ENCODE data around the gene MAP4K2. TPM values are rescaled to one million over a fixed set of nuclear protein-coding genes. Genes with fewer than 3 reads are reported as not detected.
A peak's percentile ranks its signal among the peaks of the same experiment; 100 is the strongest.

Gene MAP4K2
- total and polyA plus RNA-seq, 9 of the 15 experiments (the other 6 are each of a cell fraction or from before 2014, with no cell fraction given): 0.13 to 14.5 (median 7.3) TPM

DNA sequence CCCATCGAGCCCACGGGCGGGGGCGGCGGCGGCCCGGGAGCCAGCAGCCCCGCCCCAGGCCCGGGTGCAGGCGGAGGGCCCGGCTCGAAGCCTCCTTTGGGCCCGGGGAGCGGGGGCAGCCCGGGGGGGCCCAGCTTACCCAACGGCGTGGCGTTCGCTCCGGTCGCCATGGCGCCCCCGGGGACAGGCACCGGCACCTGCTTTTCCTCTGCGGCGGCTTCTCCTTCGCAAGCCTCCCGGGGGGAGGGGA, 24.9 kb downstream of the MAP4K2 start (continued):
- TF ChIP-seq SRSF9 (IDR thresholded peaks at IDR 0.05; ENCODE audit: borderline replicate concordance, low read depth, low read length) (no peak), ZNF212 (CRISPR knock-in tag; IDR thresholded peaks at IDR 0.05) (no peak), KAT7 (CRISPR knock-in tag; IDR thresholded peaks at IDR 0.05; ENCODE audit: borderline replicate concordance) (0 out of 2 replicates have a peak, but pooled peaks have one; percentile 92), ZNF586 (CRISPR knock-in tag; conservative IDR thresholded peaks at IDR 0.05) (no peak), RFX7 (CRISPR knock-in tag; IDR thresholded peaks at IDR 0.05) (no peak), L3MBTL2 (IDR thresholded peaks at IDR 0.05) (peak; percentile 53; the same call in 1 of the 2 replicates), CBFB (CRISPR knock-in tag; IDR thresholded peaks at IDR 0.05) (no peak), HMG20B (CRISPR knock-in tag; IDR thresholded peaks at IDR 0.05) (no peak), ZBTB1 (CRISPR knock-in tag; IDR thresholded peaks at IDR 0.05; ENCODE audit: borderline replicate concordance, low read depth) (peak; percentile 53; the same call in 1 of the 2 replicates), TGIF2 (CRISPR knock-in tag; IDR thresholded peaks at IDR 0.05) (peak; percentile 51; the same call in 1 of the 2 replicates), ZFP30 (CRISPR knock-in tag; IDR thresholded peaks at IDR 0.05; ENCODE audit: borderline replicate concordance) (no peak), SMAD3 (CRISPR knock-in tag; conservative IDR thresholded peaks at IDR 0.05) (no peak), SFPQ (IDR thresholded peaks at IDR 0.05; ENCODE audit: low read depth, low read length) (no peak), KLF1 (tag; IDR thresholded peaks at IDR 0.05) (no peak), NFIC (IDR thresholded peaks at IDR 0.05) (peak; percentile 22; the same call in 1 of the 2 replicates), IFI16 (CRISPR knock-in tag; IDR thresholded peaks at IDR 0.05) (no peak), HDAC3 (IDR thresholded peaks at IDR 0.05; ENCODE audit: borderline replicate concordance, partially characterized antibody) (no peak), CXXC5 (CRISPR knock-in tag; IDR thresholded peaks at IDR 0.05) (no peak), NBN (IDR thresholded peaks at IDR 0.05; ENCODE audit: low read depth) (no peak), HOXB6 (CRISPR knock-in tag; IDR thresholded peaks at IDR 0.05; ENCODE audit: borderline replicate concordance) (no peak), ZNF224 (CRISPR knock-in tag; IDR thresholded peaks at IDR 0.05) (no peak), SAFB (IDR thresholded peaks at IDR 0.05; ENCODE audit: borderline replicate concordance, low read depth, low read length) (no peak)
- TF ChIP-seq, protein P1, sequence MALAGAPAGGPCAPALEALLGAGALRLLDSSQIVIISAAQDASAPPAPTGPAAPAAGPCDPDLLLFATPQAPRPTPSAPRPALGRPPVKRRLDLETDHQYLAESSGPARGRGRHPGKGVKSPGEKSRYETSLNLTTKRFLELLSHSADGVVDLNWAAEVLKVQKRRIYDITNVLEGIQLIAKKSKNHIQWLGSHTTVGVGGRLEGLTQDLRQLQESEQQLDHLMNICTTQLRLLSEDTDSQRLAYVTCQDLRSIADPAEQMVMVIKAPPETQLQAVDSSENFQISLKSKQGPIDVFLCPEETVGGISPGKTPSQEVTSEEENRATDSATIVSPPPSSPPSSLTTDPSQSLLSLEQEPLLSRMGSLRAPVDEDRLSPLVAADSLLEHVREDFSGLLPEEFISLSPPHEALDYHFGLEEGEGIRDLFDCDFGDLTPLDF (CRISPR knock-in tag; IDR thresholded peaks at IDR 0.05): no peak
- TF ChIP-seq, protein P2, sequence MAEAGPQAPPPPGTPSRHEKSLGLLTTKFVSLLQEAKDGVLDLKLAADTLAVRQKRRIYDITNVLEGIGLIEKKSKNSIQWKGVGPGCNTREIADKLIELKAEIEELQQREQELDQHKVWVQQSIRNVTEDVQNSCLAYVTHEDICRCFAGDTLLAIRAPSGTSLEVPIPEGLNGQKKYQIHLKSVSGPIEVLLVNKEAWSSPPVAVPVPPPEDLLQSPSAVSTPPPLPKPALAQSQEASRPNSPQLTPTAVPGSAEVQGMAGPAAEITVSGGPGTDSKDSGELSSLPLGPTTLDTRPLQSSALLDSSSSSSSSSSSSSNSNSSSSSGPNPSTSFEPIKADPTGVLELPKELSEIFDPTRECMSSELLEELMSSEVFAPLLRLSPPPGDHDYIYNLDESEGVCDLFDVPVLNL (CRISPR knock-in tag; IDR thresholded peaks at IDR 0.05; ENCODE audit: low read depth): no peak
- TF ChIP-seq, protein P3, sequence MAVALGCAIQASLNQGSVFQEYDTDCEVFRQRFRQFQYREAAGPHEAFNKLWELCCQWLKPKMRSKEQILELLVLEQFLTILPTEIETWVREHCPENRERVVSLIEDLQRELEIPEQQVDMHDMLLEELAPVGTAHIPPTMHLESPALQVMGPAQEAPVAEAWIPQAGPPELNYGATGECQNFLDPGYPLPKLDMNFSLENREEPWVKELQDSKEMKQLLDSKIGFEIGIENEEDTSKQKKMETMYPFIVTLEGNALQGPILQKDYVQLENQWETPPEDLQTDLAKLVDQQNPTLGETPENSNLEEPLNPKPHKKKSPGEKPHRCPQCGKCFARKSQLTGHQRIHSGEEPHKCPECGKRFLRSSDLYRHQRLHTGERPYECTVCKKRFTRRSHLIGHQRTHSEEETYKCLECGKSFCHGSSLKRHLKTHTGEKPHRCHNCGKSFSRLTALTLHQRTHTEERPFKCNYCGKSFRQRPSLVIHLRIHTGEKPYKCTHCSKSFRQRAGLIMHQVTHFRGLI (CRISPR knock-in tag; IDR thresholded peaks at IDR 0.05): no peak

Measured in K562 (cell line).